Hepatocyte (in vitro differentiated cells): ENCODE measurements around the gene GGNBP2. TPM values are rescaled to one million over a fixed set of nuclear protein-coding genes. Genes with fewer than 3 reads are reported as not detected.
"Not testable (repeated sequence)": the region's sequence is repeated elsewhere in the genome, so short reads cannot be mapped to it uniquely, and the experiment has no call there.

Experiments used
- DNase-seq: peaks from one replicate; pipeline ENCODE4 v3.0.0-alpha.2; 2016; ENCODE audit warnings: low spot score
- H2AFZ ChIP-seq: fragments of 200-600 bp; sonication (generic); 2 replicates; pipeline ENCODE4 v1.6.0; 2016; ENCODE audit warnings: antibody characterized with exemption, mild to moderate bottlenecking
- H3K27ac ChIP-seq: fragments of 200-600 bp; sonication (generic); 2 replicates; pipeline ENCODE4 v1.5.1; 2016; ENCODE audit warnings: mild to moderate bottlenecking
- H3K27me3 ChIP-seq: fragments of 200-600 bp; sonication (generic); 2 replicates; pipeline ENCODE4 v1.6.1; 2016
- H3K36me3 ChIP-seq: fragments of 200-600 bp; sonication (generic); replicated peaks from 2 replicates; pipeline ENCODE4 v1.5.1; 2016; ENCODE audit warnings: low read depth; ENCODE audit not compliant: insufficient read depth
- H3K4me1 ChIP-seq: fragments of 200-600 bp; sonication (generic); 2 replicates; pipeline ENCODE4 v1.5.1; 2016; ENCODE audit warnings: mild to moderate bottlenecking, moderate library complexity; ENCODE audit not compliant: insufficient read depth
- H3K4me2 ChIP-seq: fragments of 200-600 bp; sonication (generic); 2 replicates; pipeline ENCODE4 v1.6.0; 2016
- H3K4me3 ChIP-seq: fragments of 200-600 bp; sonication (generic); 2 replicates; pipeline ENCODE4 v1.5.1; 2016; ENCODE audit warnings: mild to moderate bottlenecking
- H3K79me2 ChIP-seq: fragments of 200-600 bp; sonication (generic); 2 replicates; pipeline ENCODE4 v1.6.0; 2017; ENCODE audit warnings: mild to moderate bottlenecking
- H3K9me2 ChIP-seq: fragments of 200-600 bp; sonication (generic); replicated peaks from 2 replicates; pipeline ENCODE4 v1.6.0; 2017; ENCODE audit warnings: mild to moderate bottlenecking; ENCODE audit not compliant: insufficient read depth
- H3K9me3 ChIP-seq: fragments of 200-600 bp; sonication (generic); 2 replicates; pipeline ENCODE4 v1.5.1; 2016; ENCODE audit warnings: low read depth, mild to moderate bottlenecking
- H4K20me1 ChIP-seq: fragments of 200-600 bp; sonication (generic); 2 replicates; pipeline ENCODE4 v1.6.0; 2016; ENCODE audit warnings: mild to moderate bottlenecking; ENCODE audit not compliant: insufficient read depth, poor library complexity, severe bottlenecking
- CTCF ChIP-seq: fragments of 200-600 bp; sonication (generic); IDR thresholded peaks from 2 replicates; pipeline ENCODE4 v1.5.1; 2016; ENCODE audit warnings: antibody characterized with exemption, mild to moderate bottlenecking; ENCODE audit not compliant: poor library complexity
- EZH2 ChIP-seq: fragments of 200-600 bp; sonication (generic); IDR thresholded peaks from 2 replicates; pipeline ENCODE4 v1.6.1; 2016; ENCODE audit warnings: antibody characterized with exemption, mild to moderate bottlenecking, borderline replicate concordance
- EZH2phosphoT487 ChIP-seq: fragments of 200-600 bp; sonication (generic); IDR thresholded peaks from one replicate; pipeline ENCODE4 v1.6.1; 2018; ENCODE audit warnings: antibody characterized with exemption, mild to moderate bottlenecking, low read depth, moderate library complexity; ENCODE audit not compliant: unreplicated experiment, severe bottlenecking
- WGBS: methylation state at CpG from one replicate; pipeline ENCODE4 v1.1.6; 2016; ENCODE audit warnings: low lambda C conversion rate; ENCODE audit errors: missing lambda C conversion rate; 5-methylcytosine and 5-hydroxymethylcytosine counted together
- polyA plus RNA-seq: library from polyadenylated mRNA; unstranded; fragments of >200 nt; fragmentation: Nextera tagmentation; extraction: Ambion mirVana; gene quantifications from 2 replicates; pipeline ENCODE4 v1.2.1, GENCODE V29; 2016
- total RNA-seq: library from RNA; depleted of rRNA; stranded (reverse); fragments of >200 nt; gene quantifications from 2 replicates; pipeline ENCODE4 v1.2.3, GENCODE V29; 2014

Gene GGNBP2
- total and polyA plus RNA-seq, 2 experiments from 2014 or later, result 52.2 to 79.9 TPM

DNA sequence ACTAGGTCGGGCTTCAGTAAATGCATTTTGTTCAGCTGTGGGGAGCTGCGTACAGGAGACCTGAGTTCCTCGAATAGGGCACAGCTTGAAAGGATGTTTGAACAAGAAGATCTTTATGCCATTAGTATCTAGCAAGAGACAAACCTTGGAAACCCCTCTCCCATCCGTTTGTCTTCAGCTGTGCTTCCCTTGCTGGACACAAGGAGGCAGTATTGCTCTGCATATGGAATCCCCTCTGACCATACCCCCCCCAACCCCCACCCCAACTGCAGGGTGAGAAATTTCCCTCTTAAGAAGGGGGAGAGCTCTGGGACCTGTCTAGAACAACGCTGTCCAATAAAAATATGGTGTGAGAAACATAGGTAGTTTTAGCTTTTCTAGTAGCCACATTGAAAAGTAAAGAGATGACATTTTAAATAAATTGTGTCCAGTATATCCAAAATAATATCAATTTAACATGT is 58.2 kb downstream of the GGNBP2 start:
- H3K9me2 ChIP-seq, result no peaks in the 10 kb centered on the region
- H3K4me1 ChIP-seq, result peaks cover 9% of the 10 kb centered on the region
- peak overlapping the region; percentile 81 for H2AFZ ChIP-seq
- H4K20me1 ChIP-seq, result no peaks in the 10 kb centered on the region
- peak overlapping the region; percentile 98 for H3K4me2 ChIP-seq
- H3K9me3 ChIP-seq, result no peaks in the 10 kb centered on the region
- 12% methylated on average over 5 of the region's 5 CpGs for WGBS
- peaks cover 11% of the 10 kb centered on the region for H3K79me2 ChIP-seq
- H3K27ac ChIP-seq, result no peak overlapping the region
- H3K27me3 ChIP-seq, result no peaks in the 10 kb centered on the region
- peak overlapping the region; percentile 36 for H3K4me3 ChIP-seq
- H3K36me3 ChIP-seq, result no peaks in the 10 kb centered on the region
- peak; percentile 83 for TF ChIP-seq CTCF
- TF ChIP-seq EZH2, result no peak
- TF ChIP-seq EZH2phosphoT487, result no peak
- DNase-seq, result peak; percentile 80

DNA sequence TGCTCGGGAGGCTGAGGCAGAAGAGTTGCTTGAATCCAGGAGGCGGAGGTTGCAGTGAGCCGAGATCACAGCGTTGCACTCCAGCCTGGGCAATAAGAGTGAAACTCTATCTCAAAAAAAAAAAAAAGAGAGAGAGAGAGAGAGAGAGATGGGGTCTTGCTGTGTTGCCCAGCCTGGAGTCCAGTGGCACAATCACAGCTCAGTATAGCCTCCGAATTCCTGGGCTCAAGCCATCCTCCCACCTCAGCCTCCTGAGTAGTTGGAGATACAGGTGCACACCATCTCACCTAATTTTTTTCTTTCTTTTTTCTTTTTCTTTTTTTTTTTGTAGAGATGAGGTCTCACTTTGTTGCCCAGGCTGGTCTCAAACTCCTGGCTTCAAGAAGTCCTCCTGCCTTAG is 60.3 kb downstream of the GGNBP2 start:
- not testable (repeated sequence) for H3K9me3 ChIP-seq, H3K36me3 ChIP-seq, H3K9me2 ChIP-seq, H3K27ac ChIP-seq, H3K27me3 ChIP-seq, H2AFZ ChIP-seq, DNase-seq, H3K4me3 ChIP-seq, H4K20me1 ChIP-seq, H3K4me1 ChIP-seq, H3K4me2 ChIP-seq
- peaks cover 11% of the 10 kb centered on the region for H3K79me2 ChIP-seq
- WGBS, result 95% methylated on average over 4 of the region's 5 CpGs

DNA sequence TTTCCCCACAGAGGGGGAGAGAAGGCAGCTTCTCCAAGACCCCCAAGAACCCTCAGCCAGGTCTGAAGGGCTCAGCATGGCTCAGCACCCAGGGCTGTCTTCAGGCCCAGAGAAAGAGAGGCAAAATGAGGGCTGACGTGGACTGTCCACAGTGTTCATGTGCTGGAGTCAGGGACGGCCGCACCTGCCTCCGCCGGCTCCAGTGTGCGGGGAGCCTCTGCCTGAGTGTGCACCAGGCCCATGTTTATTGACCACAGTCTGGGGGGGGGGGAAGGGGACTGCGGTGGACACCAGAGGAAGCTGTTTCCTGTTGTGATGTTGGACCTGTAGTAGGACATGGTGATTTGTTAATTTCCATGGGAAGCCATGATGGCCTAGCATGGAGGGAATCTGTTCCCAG is 63.6 kb downstream of the GGNBP2 start:
- WGBS, result 97% methylated on average over 7 of the region's 7 CpGs
- H3K36me3 ChIP-seq, result no peaks in the 10 kb centered on the region

More for the DNA sequence above, 63.6 kb downstream of the GGNBP2 start:
- Histone ChIP-seq H3K27ac (no peak overlapping the region), H3K9me2 (no peaks in the 10 kb centered on the region), H2AFZ (no peak overlapping the region), H3K9me3 (no peaks in the 10 kb centered on the region), H4K20me1 (no peaks in the 10 kb centered on the region), H3K4me2 (no peak overlapping the region), H3K27me3 (no peaks in the 10 kb centered on the region), H3K4me1 (no peaks in the 10 kb centered on the region), H3K79me2 (peaks cover 11% of the 10 kb centered on the region), H3K4me3 (no peak overlapping the region)
- no peak for DNase-seq
- TF ChIP-seq EZH2 (no peak), EZH2phosphoT487 (no peak), CTCF (no peak)
